Measurements from ENCODE around the gene PLEKHA7.
A peak's percentile ranks its signal among the peaks of the same experiment; 100 is the strongest.

Gene PLEKHA7

DNA sequence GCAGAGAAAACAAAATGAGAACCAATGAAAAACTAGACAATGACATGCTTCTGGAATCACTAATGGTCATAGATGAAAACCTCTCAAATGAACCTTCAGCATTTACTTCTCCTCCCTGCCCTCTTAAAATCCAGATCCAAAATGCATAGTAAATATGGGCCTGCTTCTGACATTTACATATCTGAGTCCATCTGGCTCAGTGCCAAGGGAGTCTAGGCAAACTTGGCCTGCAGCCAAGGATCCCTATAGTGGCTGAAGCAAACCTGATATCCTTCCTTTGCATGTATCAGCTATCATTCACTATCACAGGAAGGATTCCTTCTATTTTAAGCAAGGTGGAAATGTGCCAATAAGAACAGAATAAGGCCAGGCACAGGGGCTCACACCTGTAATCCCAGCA, 170.9 kb downstream of the PLEKHA7 start:
- DNase-seq (ENCODE audit: low read depth in 2 of 2): no peak

DNA sequence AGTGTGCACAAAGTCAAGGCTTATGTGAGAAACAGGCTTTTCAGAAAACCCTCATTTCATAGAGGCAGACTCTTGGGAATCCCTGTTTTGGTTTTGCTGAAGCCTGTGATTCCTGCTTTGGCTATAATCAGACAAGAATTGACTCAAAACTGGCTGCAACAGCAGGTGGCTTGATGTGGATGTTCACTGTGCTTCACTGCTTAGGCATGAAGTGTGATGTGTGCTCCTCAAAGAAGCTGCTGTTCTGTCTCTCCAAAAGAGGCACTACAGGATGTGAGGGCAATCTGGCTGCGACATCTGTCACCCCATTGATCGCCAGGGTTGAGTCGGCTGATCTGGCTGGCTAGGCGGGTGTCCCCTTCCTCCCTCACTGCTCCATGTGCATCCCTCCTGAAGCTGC, 172.2 kb downstream of the PLEKHA7 start:
- no peak for DNase-seq (ENCODE audit: low read depth in 2 of 2)

DNA sequence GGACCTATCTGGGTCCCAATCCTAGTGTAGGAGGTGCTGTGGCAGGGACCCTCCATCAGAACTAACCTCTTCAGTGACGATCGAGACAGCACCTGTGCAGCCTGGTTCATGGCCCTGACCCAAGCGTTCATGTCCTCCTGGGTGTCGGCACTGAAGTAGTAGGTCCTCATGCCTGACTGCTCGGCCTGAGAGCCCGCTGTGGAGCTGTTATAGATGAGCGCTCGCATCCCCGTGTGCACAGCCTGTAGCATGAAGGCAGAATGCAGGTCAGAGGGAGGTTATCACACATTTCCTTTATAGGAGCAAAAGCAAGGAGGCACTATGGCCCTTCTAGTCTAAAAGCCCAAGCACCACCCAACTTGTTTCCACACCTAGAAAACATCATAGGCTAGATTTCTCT, 172.7 kb downstream of the PLEKHA7 start:
- no peak for DNase-seq (ENCODE audit: low read depth in 2 of 2)

DNA sequence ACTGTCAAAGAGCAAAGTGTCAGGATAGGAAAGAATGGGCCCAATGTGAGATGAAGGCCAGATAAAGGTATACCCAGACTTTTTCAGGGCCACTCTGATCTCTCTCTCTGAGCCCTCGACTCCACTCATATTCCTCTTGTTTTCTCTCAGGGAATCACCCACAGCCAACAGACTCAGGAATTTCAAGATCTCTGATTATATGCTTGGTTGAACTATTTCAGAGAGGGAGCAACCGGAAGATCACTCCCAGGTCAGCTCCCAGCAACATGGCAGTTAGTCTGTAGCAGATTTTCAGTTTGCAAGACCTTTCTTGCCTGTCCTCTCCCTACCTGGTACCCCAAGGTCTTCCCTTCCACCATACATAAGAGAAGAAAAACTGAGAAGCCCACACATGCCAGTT, 173.3 kb downstream of the PLEKHA7 start:
- DNase-seq (ENCODE audit: low read depth in 2 of 2): no peak

DNA sequence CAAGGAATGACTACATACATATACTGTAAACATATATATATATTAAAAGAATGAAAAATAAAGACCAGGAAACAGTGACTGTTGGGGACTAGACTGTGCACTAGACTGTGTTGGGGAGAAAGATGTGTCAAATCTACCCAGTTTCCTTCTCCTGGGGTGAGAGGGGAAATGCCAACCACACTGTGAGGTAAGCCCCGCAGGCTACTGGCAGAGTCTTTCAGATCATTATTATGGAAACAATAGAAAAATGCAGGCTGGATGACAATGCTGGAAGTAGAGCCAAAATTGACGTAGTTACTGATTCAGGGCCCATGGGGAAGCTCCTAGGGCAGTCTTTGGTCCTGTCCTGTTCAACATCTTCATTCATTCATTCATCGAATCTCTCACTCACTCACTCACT, 174.4 kb downstream of the PLEKHA7 start:
- DNase-seq (ENCODE audit: low read depth in 2 of 2): no peak

DNA sequence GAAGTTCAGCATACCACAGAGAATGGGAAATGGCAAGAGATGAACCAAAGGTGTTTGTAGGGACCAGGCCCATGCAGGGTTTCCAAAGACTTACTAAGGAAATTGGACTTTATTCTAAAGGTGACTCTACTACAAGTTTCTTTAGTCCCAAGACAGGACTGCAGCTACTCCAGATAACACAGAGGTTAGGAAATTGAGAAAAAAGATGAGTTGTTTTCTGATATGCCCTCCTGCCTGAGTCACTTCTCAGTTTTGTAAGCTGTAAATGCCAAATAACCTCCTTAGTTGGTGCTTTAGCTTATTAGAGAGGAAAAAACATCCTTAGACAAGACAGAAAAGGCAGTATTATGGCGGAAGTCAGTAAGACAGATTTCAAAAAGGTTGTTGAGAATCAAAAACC, 179.8 kb downstream of the PLEKHA7 start:
- no peak for DNase-seq (ENCODE audit: low read depth in 2 of 2)

DNA sequence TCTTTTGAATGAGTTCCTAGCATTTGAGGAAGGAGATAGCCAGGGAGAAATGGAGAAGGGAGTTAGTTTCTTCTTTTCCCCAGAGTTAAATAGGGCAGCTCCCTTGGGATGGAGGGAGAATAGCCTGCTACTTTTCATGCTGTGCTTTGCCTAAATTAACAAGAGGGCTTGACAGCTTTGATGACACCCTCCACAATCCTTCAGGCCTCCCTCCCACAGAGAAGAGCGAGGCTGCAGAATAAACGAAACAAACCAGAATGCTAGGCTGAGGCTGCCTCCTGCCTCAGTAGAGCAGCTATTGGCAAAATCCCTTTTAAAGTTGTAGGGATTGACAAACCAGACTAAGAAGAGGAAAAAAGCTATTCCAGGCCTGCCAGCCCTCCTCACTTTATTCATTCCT, 181.2 kb downstream of the PLEKHA7 start:
- no peak for DNase-seq (ENCODE audit: low read depth in 2 of 2)

DNA sequence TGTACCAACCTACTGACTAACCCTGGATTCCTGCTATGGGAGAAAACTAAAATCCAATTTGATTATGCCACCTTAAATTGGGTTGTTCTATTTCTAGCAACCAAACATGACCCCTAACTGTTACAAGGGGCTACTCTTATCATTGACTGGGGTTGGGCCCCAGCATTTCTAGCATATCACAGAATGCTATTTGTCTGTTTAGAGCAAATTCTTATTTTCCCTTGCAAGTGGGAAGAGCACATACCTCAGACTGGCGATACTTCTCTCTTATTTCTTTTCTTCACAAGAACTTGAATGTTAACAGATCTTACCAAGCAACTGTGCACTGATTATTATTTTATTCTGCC, 182.0 kb downstream of the PLEKHA7 start:
- no peak for DNase-seq (ENCODE audit: low read depth in 2 of 2)

DNA sequence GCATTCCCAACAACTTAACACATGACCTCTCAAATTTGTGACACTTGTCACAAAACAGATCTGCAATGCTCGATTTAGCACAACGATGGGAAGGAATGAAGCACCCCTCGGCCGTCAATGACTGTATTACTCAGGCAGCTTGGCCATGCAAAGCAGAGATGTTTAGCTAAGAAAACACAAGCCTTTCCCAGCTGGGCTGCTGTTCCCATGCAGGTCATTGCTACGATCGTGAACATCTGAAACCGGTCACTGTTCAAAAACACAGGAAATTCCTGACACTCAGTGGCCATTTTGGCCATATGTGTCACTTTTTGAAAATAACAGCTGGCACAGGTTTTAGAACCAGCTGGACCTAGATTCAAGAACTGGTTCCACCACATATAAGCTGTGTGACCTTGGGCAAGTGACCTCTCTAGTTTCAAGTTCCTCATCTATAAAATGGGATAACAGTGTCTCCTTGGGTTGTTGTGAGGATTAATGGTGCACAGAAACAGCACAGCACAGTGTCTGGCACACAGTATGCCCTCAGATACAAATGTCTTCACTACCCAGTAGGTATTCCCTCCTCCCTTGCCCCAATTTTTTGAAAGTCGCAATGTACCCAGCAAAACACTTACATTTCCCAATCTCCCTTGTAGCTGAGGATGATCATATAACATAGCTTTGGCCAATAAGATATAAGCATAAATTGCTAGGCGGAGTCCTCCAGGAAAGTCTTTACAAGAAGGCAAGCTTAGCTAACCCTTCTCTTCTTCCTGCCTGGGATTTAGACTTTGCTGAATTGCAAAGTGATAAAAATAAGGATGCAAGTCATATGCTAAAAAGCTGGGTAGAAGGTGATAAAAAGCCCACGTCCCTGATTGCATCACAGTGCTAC, 182.7 kb downstream of the PLEKHA7 start:
- DNase-seq (ENCODE audit: low read depth in 2 of 2): no peak

DNA sequence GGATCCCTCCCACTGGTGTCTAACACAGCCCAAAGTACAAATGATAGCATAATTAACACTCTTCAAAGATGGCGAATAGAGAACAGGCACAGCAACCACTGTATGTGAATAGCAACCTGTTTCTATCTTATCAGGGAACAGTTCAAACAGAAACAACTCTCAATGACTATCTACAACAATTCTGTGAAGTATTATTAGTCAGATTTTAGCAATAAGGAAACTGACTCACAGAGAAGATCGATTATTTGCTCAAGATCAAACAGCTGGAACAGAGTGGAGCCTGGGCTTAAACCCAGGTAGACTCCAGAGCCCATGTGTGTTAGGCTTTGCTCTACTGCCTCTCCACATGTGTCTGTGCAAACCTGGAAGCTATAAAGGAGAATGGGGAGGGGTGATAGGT, 187.1 kb downstream of the PLEKHA7 start:
- no peak for DNase-seq (ENCODE audit: low read depth in 2 of 2)

DNA sequence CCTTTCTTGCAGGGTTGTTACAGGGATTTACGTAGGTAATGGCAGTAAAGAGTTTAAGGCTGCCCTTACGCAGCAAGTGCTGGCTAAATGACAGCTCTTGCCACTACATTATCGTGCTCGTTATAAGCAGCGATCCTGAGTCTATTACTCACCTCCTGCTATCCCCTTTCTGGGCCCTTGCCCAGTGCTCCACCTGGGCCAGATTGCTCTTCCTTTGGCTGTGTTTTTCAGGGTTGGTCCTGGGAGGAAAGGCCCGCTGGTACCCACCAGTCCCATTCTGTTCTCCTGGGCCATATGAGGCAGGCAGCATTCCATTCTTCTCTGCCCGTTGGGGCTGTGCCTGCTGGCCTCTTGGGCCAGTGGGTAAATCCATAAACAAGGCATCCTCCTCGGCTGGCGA, 188.2 kb downstream of the PLEKHA7 start:
- no peak for DNase-seq (ENCODE audit: low read depth in 2 of 2)

DNA sequence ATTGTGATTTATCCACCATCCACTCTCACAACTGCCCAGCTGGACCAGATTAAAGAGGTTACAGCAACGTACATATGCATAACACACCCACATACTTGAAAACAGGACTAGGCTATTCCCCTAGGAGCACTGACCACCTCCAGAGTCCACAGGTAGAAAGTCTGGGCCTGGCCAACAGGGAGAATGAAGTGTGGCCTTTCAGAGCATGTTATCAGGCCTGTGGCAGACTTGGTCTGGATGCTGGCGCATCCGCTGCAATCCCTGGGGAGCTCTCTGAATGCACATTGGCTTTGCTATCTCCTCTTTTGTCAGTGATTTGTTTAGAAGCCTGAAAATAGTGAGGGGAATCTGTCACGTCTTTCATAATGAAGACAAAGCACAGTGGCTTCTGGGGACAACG, 189.1 kb downstream of the PLEKHA7 start:
- DNase-seq (ENCODE audit: low read depth in 2 of 2): no peak

DNA sequence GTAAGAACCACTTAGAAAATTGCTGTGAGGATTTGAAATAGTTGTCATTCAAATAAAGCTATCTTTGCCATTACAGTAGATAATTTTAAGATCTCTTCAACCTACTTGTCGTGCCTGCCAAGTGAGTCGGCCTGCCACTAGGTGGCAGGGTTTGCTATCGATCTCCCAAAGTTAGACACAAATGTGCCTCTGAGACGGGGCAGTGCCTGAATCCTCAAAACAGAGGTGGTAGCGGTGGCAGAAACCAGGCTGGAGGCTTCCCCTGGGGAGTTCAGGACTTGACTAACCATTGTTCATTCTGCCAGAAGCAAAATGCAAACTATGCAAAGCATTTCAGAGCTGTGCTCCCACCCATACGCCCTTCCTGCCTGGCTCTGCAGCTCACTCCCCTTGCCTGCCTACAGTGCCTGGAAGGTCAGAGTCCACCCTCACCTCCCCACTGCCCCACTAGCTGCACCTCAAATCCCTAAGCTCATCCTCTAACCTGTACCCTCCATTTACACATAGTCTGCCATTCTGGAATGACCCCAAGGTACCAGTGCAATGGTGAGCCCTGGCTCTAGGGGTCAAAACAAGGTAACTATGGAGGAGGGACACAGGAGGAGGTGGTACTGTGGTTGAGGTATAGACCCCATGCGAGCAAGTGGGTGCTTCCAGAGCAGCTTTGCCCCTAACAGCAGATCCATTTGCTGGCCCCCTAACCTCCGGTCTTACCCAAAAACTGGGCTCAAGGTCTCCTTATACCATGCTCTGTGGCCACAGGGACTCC, 193.7 kb downstream of the PLEKHA7 start:
- peak; percentile 28 to 35 for DNase-seq (ENCODE audit: low read depth in 2 of 2)

DNA sequence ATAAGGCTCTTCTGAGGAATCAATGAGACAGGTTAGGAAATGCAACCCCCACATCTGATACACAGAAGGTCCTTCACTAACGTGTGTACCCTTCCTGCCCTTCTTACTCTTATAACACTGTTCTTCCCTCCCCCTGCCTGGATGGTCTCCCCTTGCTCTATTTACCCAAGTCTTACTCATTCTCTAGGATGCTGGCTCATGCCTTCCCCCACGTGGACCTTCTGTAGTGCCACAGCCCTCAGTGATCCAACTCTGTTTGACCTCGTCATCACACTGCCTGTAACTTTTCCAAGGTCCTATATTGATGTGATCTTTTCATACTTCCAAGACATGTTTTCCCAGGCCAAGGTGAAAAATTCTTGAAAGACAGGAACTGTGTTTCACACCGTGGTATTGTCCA, 195.9 kb downstream of the PLEKHA7 start:
- no peak for DNase-seq (ENCODE audit: low read depth in 2 of 2)

DNA sequence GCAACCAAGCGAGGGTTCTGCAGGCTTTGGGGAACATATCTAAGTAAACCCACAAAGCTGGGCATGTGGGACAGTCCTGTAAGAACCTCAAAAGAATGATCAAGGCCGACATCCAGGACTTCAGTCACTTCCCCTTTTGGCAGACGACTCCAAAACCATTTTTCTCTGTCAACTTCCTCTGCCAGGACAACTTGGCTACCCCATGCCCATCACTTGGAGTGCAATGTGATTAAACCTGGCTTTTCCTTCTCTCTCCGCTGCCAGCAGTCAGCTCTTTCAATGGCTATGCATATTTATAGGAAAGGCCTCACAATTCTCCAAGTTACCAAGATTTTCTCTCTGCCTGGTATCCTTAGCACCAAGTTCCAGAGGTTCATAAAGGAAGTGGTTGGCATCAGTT, 196.9 kb downstream of the PLEKHA7 start:
- no peak for DNase-seq (ENCODE audit: low read depth in 2 of 2)

DNA sequence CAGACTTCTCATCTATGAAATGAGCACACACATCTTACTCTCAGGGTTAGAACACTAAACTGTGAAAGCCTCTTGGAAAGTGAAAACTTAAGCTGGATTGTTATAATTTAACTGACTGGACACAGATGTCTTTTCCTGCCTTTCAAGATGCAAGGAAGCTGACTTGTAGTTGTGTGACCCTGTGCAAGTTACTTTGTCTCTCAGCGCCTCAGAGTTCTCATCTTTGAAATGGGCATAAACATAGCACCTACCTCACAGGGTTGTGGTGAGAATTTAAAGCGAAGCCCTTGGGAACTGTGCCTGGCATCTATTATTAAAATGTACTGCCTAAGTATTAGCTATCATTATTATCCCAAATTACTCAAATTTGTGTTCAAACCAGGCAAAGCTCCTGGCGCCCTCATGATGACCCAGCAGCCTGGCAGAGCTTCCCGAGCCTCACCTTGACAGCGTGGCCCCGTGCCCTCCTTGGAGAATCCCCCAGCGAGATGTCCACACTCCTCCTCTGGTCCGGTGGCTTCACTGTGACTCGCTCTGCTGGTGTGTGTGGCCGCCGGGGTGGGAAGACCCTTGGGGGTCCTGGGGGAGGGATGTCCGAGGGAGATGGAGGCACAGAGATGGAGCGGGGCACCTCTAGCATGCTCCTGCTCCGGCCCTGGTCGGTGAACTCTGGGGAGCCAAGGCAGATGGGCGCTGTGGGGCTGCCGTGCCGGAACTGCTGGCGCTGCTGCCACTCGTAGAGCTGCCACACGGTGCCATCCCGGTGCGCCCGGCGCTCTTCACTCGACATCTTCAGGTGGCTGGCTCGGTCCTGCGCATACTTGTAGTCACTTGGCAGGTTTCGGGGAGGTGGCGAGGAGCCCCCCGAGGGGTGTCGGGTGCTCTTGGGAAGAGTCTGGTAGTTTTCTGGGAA, 197.6 kb downstream of the PLEKHA7 start:
- DNase-seq (ENCODE audit: low read depth in 2 of 2): no peak

DNA sequence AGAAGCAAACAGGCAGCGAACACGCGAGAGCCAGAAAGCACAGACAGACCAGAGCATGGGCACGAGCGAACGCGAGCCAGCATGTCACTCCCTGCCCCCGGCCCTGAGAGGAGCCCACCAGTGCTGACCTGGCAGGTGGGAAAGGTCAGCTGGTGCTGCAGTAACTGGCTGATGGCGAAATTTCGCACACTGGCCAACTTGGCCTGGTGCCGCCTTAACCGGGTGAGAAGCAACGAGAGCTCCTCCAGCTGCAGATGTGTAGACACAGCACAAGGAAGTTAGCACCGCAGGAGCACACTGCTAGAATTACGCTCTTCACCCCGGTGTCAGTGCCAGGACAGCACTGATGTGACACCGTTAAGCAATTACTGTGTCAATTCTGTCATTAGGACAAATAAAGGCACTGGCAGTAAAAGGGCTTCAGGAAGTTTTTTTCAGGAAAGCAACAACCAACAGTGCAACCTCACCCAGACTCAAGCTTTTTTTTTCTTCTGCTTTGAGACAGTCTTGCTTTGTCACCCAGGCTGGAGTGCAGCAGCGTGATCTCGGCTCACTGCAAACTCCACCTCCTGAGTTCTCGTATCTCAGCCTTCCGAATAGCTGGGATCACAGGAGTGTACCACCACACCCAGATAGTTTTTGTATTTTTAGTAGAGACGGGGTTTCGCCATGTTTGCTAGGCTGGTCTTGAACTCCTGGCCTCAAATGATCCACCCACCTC, 199.0 kb downstream of the PLEKHA7 start:
- DNase-seq (ENCODE audit: low read depth in 2 of 2): no peak

DNA sequence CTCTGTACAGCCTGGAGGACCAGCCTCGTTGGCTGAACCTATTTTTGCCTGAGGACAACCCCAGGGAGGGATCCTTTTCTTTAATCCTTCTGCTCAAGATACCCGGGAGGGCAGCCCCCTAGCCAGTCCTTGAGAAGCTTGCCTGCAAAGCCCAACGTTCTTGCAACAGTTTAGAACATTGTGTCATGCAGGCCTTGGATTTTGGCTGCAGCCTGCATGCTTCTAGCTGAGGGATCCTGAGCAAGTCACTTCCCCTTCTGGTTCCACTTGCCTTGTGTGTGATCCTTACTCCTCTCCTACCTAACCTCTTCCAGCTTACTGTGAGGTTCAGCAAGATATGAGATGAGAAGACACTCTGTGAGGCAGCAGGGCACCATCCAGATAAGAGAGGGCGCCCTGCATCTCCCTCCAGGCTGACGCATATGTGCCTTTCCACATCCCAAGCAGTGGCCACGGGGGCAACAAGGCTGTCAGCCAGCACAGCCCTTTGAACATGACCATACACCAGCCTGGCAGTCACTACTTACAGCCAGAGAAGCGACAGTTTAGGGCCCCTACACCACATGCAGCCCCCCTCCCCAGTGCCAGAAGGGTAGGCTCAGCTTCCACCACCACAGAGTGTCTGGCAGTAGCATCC, 199.7 kb downstream of the PLEKHA7 start:
- no peak for DNase-seq (ENCODE audit: low read depth in 2 of 2)

DNA sequence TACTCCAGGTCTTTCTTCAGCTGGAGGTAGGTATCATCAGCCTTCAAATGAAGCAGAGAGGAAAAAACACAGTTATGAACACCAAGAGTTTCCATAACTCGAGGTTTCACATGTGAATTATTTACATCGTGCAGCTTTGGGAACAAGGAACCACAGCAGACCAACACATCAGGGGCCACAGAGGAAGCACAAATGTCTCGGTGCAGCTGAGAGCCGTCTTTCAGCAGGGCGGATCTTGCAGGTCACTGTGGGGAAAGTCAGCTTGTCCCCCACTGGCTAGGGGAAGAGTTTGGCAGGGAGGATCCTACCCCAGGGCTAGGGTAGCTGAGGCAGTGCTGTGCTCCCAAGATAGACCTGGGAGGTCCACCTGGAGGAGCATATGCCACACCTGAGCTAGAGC, 201.1 kb downstream of the PLEKHA7 start:
- no peak for DNase-seq (ENCODE audit: low read depth in 2 of 2)

DNA sequence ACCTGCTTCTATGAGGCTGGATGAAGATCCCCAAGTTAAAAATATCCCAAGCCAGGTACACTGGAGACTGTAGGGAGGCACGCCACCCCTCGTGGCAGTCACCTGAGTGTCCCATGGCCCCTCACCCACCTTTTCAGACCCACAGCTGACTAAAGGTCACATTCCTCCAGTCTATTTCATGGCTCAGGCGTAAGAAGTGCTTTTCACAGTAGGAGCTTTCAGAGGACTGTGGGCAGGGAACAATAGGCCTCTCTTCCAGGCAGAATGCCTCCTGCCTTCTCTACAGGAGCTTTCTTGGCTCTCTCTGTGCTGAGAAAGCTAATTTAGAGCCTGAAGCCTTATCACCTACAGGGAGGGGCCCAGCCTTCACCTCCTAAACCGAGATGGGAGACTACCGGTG, 201.9 kb downstream of the PLEKHA7 start:
- no peak for DNase-seq (ENCODE audit: low read depth in 2 of 2)

All from fibroblast of skin of left biceps (primary cell).